HS-5 (cell line): Measurements from ENCODE around the gene TRAF2.
"Not testable (repeated sequence)": the region's sequence is repeated elsewhere in the genome, so short reads cannot be mapped to it uniquely, and the experiment has no call there.

Experiments
- DNase-seq: peaks from one replicate; pipeline ENCODE4 v3.0.0-alpha.2; 2012; ENCODE audit warnings: low read depth

Gene TRAF2

GRCh38 chr9:136857581-136858412, 28.5 kb upstream of the TRAF2 start:
- DNase-seq, result no peak

GRCh38 chr9:136858452-136858843, 27.9 kb upstream of the TRAF2 start:
- no peak for DNase-seq

GRCh38 chr9:136858844-136859757, 27.2 kb upstream of the TRAF2 start:
- DNase-seq, result no peak

GRCh38 chr9:136860529-136860928, 25.8 kb upstream of the TRAF2 start:
- no peak for DNase-seq

- no peak for DNase-seq
These were observed 25.1 kb upstream of the TRAF2 start for GRCh38 chr9:136860933-136861873.

GRCh38 chr9:136861874-136862457, 24.4 kb upstream of the TRAF2 start:
- DNase-seq, result no peak

- no peak for DNase-seq
These were observed 23.3 kb upstream of the TRAF2 start for GRCh38 chr9:136862849-136863622.

GRCh38 chr9:136863623-136864273, 22.6 kb upstream of the TRAF2 start:
- DNase-seq, result no peak

- DNase-seq, result no peak
These were observed 21.1 kb upstream of the TRAF2 start for GRCh38 chr9:136865041-136865767.

- DNase-seq, result no peak
These were observed 20.6 kb upstream of the TRAF2 start for GRCh38 chr9:136865768-136866103.

GRCh38 chr9:136866898-136867421, 19.4 kb upstream of the TRAF2 start:
- DNase-seq, result not testable (repeated sequence)

- DNase-seq, result no peak
These were observed 18.8 kb upstream of the TRAF2 start for GRCh38 chr9:136867480-136867879.

- DNase-seq, result no peak
These were observed 18.4 kb upstream of the TRAF2 start for GRCh38 chr9:136867917-136868316.

- no peak for DNase-seq
These were observed 17.7 kb upstream of the TRAF2 start for GRCh38 chr9:136868644-136869043.

- DNase-seq, result not testable (repeated sequence)
These were observed 16.7 kb upstream of the TRAF2 start for GRCh38 chr9:136869611-136870010.

GRCh38 chr9:136875155-136875554, 11.2 kb upstream of the TRAF2 start:
- no peak for DNase-seq

GRCh38 chr9:136876476-136876875, 9.8 kb upstream of the TRAF2 start:
- DNase-seq, result no peak

- no peak for DNase-seq
These were observed 5.7 kb upstream of the TRAF2 start for GRCh38 chr9:136880651-136881050.

- no peak for DNase-seq
These were observed 4.6 kb upstream of the TRAF2 start for GRCh38 chr9:136881691-136882108.
